Measurements from ENCODE around the gene NDUFS1. TPM values are rescaled to one million over a fixed set of nuclear protein-coding genes. Genes with fewer than 3 reads are reported as not detected.
"Not testable (repeated sequence)": the region's sequence is repeated elsewhere in the genome, so short reads cannot be mapped to it uniquely, and the experiment has no call there.

NDUFS1 gene
- total and polyA plus RNA-seq, 3 donors from 2014 or later, result 73.1 to 86.8 (median 75.8) TPM

GRCh38 chr2:206176901-206177300 is 17.7 kb upstream of the NDUFS1 start:
- intact Hi-C loops (cut with DNase I; ENCODE audit: low total_unique reads), result no loop called here
- WGBS, 2 donors, result 56 to 80% methylated on average over 3 of the region's 3 CpGs
- Histone ChIP-seq H3K27ac (no peak overlapping the region), H3K36me3 (ENCODE audit: low read depth, missing control alignments) (no peaks in the 10 kb centered on the region), H3K27me3 (no peaks in the 10 kb centered on the region), H3K4me3 (no peak overlapping the region), H3K9me3 (no peaks in the 10 kb centered on the region), H3K4me1 (no peaks in the 10 kb centered on the region)
- TF ChIP-seq POLR2A (IDR thresholded peaks at IDR 0.05), result no peak
- TF ChIP-seq CTCF (IDR thresholded peaks at IDR 0.05), result no peak
- DNase-seq, result no peak

- no peak overlapping the region for H3K4me3 ChIP-seq
- 88 to 94% methylated on average over 2 of the region's 2 CpGs for WGBS, 2 donors
- no peak for TF ChIP-seq CTCF (IDR thresholded peaks at IDR 0.05)
- no peak for TF ChIP-seq POLR2A (IDR thresholded peaks at IDR 0.05)
- H3K36me3 ChIP-seq (ENCODE audit: low read depth, missing control alignments), result no peaks in the 10 kb centered on the region
- H3K4me1 ChIP-seq, result no peaks in the 10 kb centered on the region
- H3K27me3 ChIP-seq, result no peaks in the 10 kb centered on the region
- H3K9me3 ChIP-seq, result no peaks in the 10 kb centered on the region
- no peak for DNase-seq
- no peak overlapping the region for H3K27ac ChIP-seq
- intact Hi-C loops (cut with DNase I; ENCODE audit: low total_unique reads), result no loop called here
These were observed 16.9 kb upstream of the NDUFS1 start for GRCh38 chr2:206176121-206176520.

- intact Hi-C loops (cut with DNase I; ENCODE audit: low total_unique reads), result no loop called here
These were observed 13.9 kb upstream of the NDUFS1 start for GRCh38 chr2:206173147-206173546.

GRCh38 chr2:206171624-206172397 is 12.6 kb upstream of the NDUFS1 start:
- H3K36me3 ChIP-seq (ENCODE audit: low read depth, missing control alignments); H3K27me3 ChIP-seq; H3K4me1 ChIP-seq; DNase-seq; H3K9me3 ChIP-seq; H3K4me3 ChIP-seq; intact Hi-C loops (cut with DNase I; ENCODE audit: low total_unique reads); H3K27ac ChIP-seq: not testable (repeated sequence)
- WGBS, 2 donors, result 68 to 81% methylated on average over 5 to 9 of the region's 52 CpGs

More at GRCh38 chr2:206173147-206173546, 13.9 kb upstream of the NDUFS1 start:
- Histone ChIP-seq H3K9me3 (no peaks in the 10 kb centered on the region), H3K27ac (no peak overlapping the region), H3K27me3 (no peaks in the 10 kb centered on the region), H3K4me1 (no peaks in the 10 kb centered on the region), H3K4me3 (no peak overlapping the region), H3K36me3 (ENCODE audit: low read depth, missing control alignments) (no peaks in the 10 kb centered on the region)
- TF ChIP-seq CTCF (IDR thresholded peaks at IDR 0.05) (no peak), POLR2A (IDR thresholded peaks at IDR 0.05) (no peak)
- WGBS, 2 donors, result 60 to 73% methylated on average over 4 of the region's 4 CpGs
- no peak for DNase-seq

GRCh38 chr2:206168230-206168629 is 9.0 kb upstream of the NDUFS1 start:
- H3K27ac ChIP-seq; H3K4me1 ChIP-seq; H3K4me3 ChIP-seq; H3K27me3 ChIP-seq; intact Hi-C loops (cut with DNase I; ENCODE audit: low total_unique reads); H3K9me3 ChIP-seq; DNase-seq; H3K36me3 ChIP-seq (ENCODE audit: low read depth, missing control alignments): not testable (repeated sequence)
- WGBS, 2 donors, result 96 to 98% methylated on average over 4 of the region's 4 CpGs

All from testis (tissue), 3 donors.